ENCODE data around the gene ABO. TPM values are rescaled to one million over a fixed set of nuclear protein-coding genes. Genes with fewer than 3 reads are reported as not detected.
"Not testable (repeated sequence)": the region's sequence is repeated elsewhere in the genome, so short reads cannot be mapped to it uniquely, and the experiment has no call there.

The ABO gene
- total RNA-seq, 1 donor from 2014 or later: 4.8 TPM

DNA sequence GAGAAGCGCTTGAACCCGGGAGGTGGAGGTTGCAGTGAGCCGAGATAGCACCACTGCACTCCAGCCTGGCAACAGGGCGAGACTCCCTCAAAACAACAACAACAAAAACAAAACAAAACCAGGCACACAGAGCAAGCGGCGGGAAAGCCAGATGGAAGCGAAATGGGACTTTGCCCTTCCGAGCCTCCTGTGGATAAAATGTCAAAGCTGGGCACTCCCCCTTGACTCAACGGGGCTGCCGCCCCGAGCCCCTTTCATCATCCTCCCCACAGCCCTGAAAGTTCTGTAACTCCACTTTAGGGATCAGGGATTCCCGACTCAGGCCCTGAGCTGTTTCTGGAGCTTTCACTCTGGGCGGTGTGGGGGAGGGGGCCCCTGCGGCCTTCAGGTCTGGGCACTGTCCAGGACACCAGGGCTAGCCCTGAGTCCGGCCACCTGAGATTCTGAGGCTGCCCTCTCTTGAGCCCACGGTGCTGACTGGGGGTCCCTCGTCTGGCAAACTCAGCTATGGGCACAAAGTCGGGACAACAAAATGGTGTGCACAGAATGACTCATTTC is 35.4 kb downstream of the ABO start:
- no peak overlapping the region for H3K27ac ChIP-seq
- H3K27me3 ChIP-seq: no peaks in the 10 kb centered on the region
- H3K4me3 ChIP-seq: no peak overlapping the region

DNA sequence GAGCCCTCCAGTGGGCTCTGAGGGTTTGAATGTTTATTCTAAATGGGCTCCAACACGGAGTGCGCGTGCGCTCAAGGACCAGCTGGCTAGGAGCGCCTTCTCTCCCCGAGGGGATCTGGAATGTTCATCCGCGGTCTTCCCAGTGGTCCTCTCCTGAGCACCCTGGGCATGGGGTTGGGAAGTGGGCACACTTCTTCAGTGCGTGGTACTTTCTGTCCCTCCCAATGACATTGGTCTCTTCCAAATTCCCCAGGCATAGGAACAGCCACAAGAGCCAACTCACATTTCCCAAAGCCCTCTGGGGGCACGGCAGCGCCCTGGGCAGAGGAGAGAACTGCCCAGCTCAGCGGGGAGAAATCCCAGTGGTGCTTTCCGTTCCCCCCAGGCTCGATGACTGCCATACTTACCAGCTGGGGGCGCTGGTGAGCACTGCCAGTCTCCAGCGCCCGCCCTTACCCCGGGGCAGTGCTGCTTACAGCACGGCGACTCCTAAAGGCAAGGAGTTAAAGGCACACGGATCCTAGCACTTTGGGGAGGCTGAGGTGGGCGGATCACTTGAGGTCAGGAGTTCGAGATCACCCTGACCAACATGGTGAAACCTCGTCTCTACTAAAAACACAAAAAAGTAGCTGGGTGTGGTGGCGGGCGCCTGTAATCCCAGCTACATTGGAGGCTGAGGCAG is 36.0 kb downstream of the ABO start:
- Histone ChIP-seq H3K36me3 (no peaks in the 10 kb centered on the region), H3K27ac (peak overlapping the region in 1 of 2 donors; percentile 18), H3K4me3 (peak overlapping the region; percentile 21 to 33), H3K9me3 (no peaks in the 10 kb centered on the region), H3K4me1 (no peaks in the 10 kb centered on the region), H3K27me3 (no peaks in the 10 kb centered on the region)
- peak in 2 of 3 experiments; percentile 23 to 49 for TF ChIP-seq CTCF (IDR thresholded peaks at IDR 0.05)
- intact Hi-C loops (cut with DNase I): no loop called here
- peak in 1 of 2 donors; percentile 66 for DNase-seq (ENCODE audit: low spot score in 2 of 2)

More for the DNA sequence above, 35.4 kb downstream of the ABO start:
- no peak for TF ChIP-seq CTCF (IDR thresholded peaks at IDR 0.05)
- Histone ChIP-seq H3K4me1 (no peaks in the 10 kb centered on the region), H3K36me3 (no peaks in the 10 kb centered on the region), H3K9me3 (no peaks in the 10 kb centered on the region)
- intact Hi-C loops (cut with DNase I): no loop called here
- peak in 1 of 2 donors; percentile 48 for DNase-seq (ENCODE audit: low spot score in 2 of 2)

GRCh38 chr9:133238272-133238850 is 36.6 kb downstream of the ABO start:
- Histone ChIP-seq H3K4me3 (peak overlapping the region; percentile 21 to 33), H3K9me3 (no peaks in the 10 kb centered on the region), H3K27me3 (no peaks in the 10 kb centered on the region), H3K36me3 (no peaks in the 10 kb centered on the region), H3K4me1 (no peaks in the 10 kb centered on the region), H3K27ac (peak overlapping the region; percentile 4 to 70)
- TF ChIP-seq CTCF (IDR thresholded peaks at IDR 0.05): no peak
- intact Hi-C loops (cut with DNase I): no loop called here
- peak in 1 of 2 donors; percentile 70 for DNase-seq (ENCODE audit: low spot score in 2 of 2)

GRCh38 chr9:133237035-133237731 is 37.8 kb downstream of the ABO start:
- TF ChIP-seq CTCF (IDR thresholded peaks at IDR 0.05): no peak
- Histone ChIP-seq H3K27me3 (no peaks in the 10 kb centered on the region), H3K36me3 (no peaks in the 10 kb centered on the region), H3K27ac (peak overlapping the region in 1 of 2 donors; percentile 70), H3K4me1 (no peaks in the 10 kb centered on the region), H3K4me3 (no peak overlapping the region), H3K9me3 (no peaks in the 10 kb centered on the region)
- peak in 1 of 2 donors; percentile 46 for DNase-seq (ENCODE audit: low spot score in 2 of 2)
- intact Hi-C loops (cut with DNase I): no loop called here

GRCh38 chr9:133236291-133237034 is 38.5 kb downstream of the ABO start:
- DNase-seq (ENCODE audit: low spot score in 2 of 2): peak in 1 of 2 donors; percentile 61
- H3K4me3 ChIP-seq; H3K36me3 ChIP-seq; H3K9me3 ChIP-seq; intact Hi-C loops (cut with DNase I); H3K27ac ChIP-seq; H3K4me1 ChIP-seq; H3K27me3 ChIP-seq: not testable (repeated sequence)

Data from ascending aorta (tissue), 2 donors.